ENCODE measurements around the gene TRIM17. TPM values are rescaled to one million over a fixed set of nuclear protein-coding genes. Genes with fewer than 3 reads are reported as not detected.

TRIM17 gene
- total and polyA plus RNA-seq, 2 of the 8 experiments (the other 6 are each of a cell fraction or from before 2014, with no cell fraction given) = 1.1 to 2.2 TPM

DNA sequence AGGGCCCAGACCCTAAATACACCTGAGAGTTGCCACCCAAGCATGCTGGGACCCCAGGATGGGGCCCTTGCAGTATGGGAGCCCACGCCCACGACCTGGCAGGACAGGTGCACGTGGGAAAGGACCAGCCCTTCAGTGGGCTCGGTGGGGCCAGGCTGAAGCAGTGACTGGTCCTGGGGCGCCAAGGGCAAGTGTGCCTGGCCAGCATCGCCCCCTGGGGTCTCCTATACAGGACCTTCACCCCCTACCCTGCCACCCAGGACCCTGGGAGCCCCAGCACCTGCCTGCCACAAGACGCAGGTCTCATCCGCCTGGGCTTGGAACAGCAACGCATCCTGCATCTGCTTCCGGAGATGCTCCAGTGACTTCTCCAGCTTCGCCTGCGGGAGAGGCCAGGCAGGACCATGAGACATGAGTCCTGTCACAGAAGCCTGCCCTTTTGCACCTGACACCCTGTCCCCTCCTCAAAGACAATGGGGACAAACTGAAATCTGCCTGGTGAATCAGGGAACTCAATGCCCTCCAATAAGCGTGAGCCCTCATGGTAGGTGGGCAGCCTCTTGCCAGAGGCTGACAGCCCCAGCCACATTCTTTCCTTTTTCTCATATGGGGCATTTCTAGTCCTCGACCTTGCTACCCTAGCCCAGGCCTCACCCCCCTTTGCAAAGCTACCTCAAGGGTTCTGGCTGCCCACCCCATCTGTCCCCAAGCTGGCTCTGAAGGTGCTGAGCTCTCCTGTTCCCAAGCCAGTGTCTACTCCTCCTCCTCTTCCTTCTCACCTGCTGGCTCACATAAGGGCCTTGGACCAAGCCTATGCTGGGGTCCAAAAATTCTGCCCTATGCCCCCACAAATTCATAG lies 14.7 kb downstream of the TRIM17 start:
- no peak overlapping the region for H3K14ac ChIP-seq (ENCODE audit: insufficient read length)
- H2BK12ac ChIP-seq (ENCODE audit: low read depth, low read length) = no peak overlapping the region
- H3K4me3 ChIP-seq (ENCODE audit: extremely low read depth in 1 of 4, insufficient read depth in 2 of 4, low read depth in 3 of 4, low read length in 4 of 4) = no peak overlapping the region
- H3K27ac ChIP-seq (ENCODE audit: low read depth, low read length) = no peak overlapping the region
- H3K27me3 ChIP-seq (replicated peaks in 1 of 4; ENCODE audit: control insufficient read depth in 3 of 4, extremely low read depth in 1 of 4, insufficient read depth in 3 of 4, low read length in 3 of 4) = no peaks in the 10 kb centered on the region
- H4K8ac ChIP-seq (ENCODE audit: extremely low read depth, insufficient read depth, low read length) = no peak overlapping the region
- H3K18ac ChIP-seq (ENCODE audit: extremely low read depth, low read length) = no peak overlapping the region
- no peak for FAIRE-seq
- no peak overlapping the region for H2AFZ ChIP-seq (ENCODE audit: low read length)
- H3K4ac ChIP-seq (replicated peaks; ENCODE audit: insufficient read length, low read depth, low read length) = no peak overlapping the region
- no peak overlapping the region for H4K5ac ChIP-seq (ENCODE audit: insufficient read length, low read depth, low read length)
- H3K23ac ChIP-seq (ENCODE audit: insufficient read length) = no peak overlapping the region
- no peak overlapping the region for H3K56ac ChIP-seq (replicated peaks; ENCODE audit: insufficient read length, low read depth, low read length)
- H3K79me2 ChIP-seq (ENCODE audit: control insufficient read depth in 1 of 2, insufficient read depth in 2 of 2, low read length in 2 of 2) = peaks cover 8 to 43% of the 10 kb centered on the region in 2 experiments; a peak in 3 of 4 replicates
- H2BK15ac ChIP-seq (ENCODE audit: low read length) = no peak overlapping the region
- POLR2A ChIA-PET (ENCODE audit: partially characterized antibody) = interaction anchor here (0.7 to 2.5 kb wide), 4 partner anchors 8 to 55 kb away, joined by 3 to 6 read pairs (median 4); a partner anchor contains a TSS
- H4K20me1 ChIP-seq (replicated peaks in 1 of 2; ENCODE audit: control insufficient read depth in 1 of 2, insufficient read depth in 2 of 2, low read length in 2 of 2) = peaks cover 19 to 44% of the 10 kb centered on the region in 2 experiments
- H2BK20ac ChIP-seq (ENCODE audit: low read length) = no peak overlapping the region
- H2BK120ac ChIP-seq (replicated peaks; ENCODE audit: low read depth, low read length) = no peak overlapping the region
- H3K23me2 ChIP-seq (ENCODE audit: low read depth, low read length) = peaks cover 10% of the 10 kb centered on the region; the same call in 1 of the 2 replicates
- H3K4me2 ChIP-seq (ENCODE audit: insufficient read depth in 1 of 2, low read depth in 2 of 2, low read length in 2 of 2) = no peak overlapping the region
- peaks cover 3 to 36% (median 15%) of the 10 kb centered on the region in 4 experiments; a peak in 5 of 8 replicates for H3K36me3 ChIP-seq (ENCODE audit: control insufficient read depth in 2 of 4, insufficient read depth in 4 of 4, low read length in 3 of 4)
- H3K79me1 ChIP-seq (ENCODE audit: low read depth, low read length) = peaks cover 25% of the 10 kb centered on the region
- no peak for DNase-seq (ENCODE audit: low read depth in 1 of 2, low spot score in 2 of 2)
- CTCF ChIA-PET (ENCODE audit: partially characterized antibody) = interaction anchor here (0.6 to 4.4 kb wide), 4 partner anchors 7 to 147 kb away, joined by 3 to 21 read pairs (median 3); no protein-coding TSS in a partner anchor
- H2AK5ac ChIP-seq (ENCODE audit: low read depth, low read length) = no peak overlapping the region
- H3K9me3 ChIP-seq (ENCODE audit: insufficient read depth in 2 of 2, low read depth in 1 of 2, low read length in 1 of 2) = no peaks in the 10 kb centered on the region
- peaks cover 0 to 6% (median 1%) of the 10 kb centered on the region in 4 experiments; a peak in 5 of 7 replicates for H3K4me1 ChIP-seq (replicated peaks in 1 of 4; ENCODE audit: control insufficient read depth in 3 of 4, insufficient read depth in 4 of 4, low read length in 3 of 4)
- no peak overlapping the region for H3K9ac ChIP-seq (replicated peaks in 1 of 4; ENCODE audit: extremely low read depth in 1 of 4, low read depth in 3 of 4, low read length in 3 of 4)
- H2BK5ac ChIP-seq (ENCODE audit: low read depth, low read length) = no peak overlapping the region
- no peak overlapping the region for H4K91ac ChIP-seq (replicated peaks; ENCODE audit: insufficient read length, low read length)
- 87% methylated on average over 13 of the region's 14 CpGs; no CpG with 5 or more reads in 1 of the 2 experiments for WGBS, 2 experiments (ENCODE audit: extremely low coverage in 1 of 2, insufficient coverage in 1 of 2, insufficient read length in 1 of 2, insufficient replicate concordance in 2 of 2, low coverage in 1 of 2, low lambda C conversion rate in 2 of 2, missing lambda C conversion rate in 1 of 2)
- TF ChIP-seq CREB1 (IDR thresholded peaks at IDR 0.05) (no peak), NANOG (IDR thresholded peaks at IDR 0.05; ENCODE audit: insufficient read depth, low read depth, low read length, poor library complexity, severe bottlenecking) (no peak), SUZ12 (IDR thresholded peaks at IDR 0.05; ENCODE audit: low read length) (no peak), SIRT6 (IDR thresholded peaks at IDR 0.05; ENCODE audit: low read length) (no peak), GABPA (IDR thresholded peaks at IDR 0.05; ENCODE audit: borderline replicate concordance, insufficient read depth, low read length) (no peak), SP1 (IDR thresholded peaks at IDR 0.05; ENCODE audit: low read depth, low read length) (no peak), ZNF274 (IDR thresholded peaks at IDR 0.05; ENCODE audit: borderline replicate concordance, extremely low read depth, low read length) (no peak), SP2 (IDR thresholded peaks at IDR 0.05; ENCODE audit: low read length) (no peak), RNF2 (IDR thresholded peaks at IDR 0.05; ENCODE audit: borderline replicate concordance, low read depth, low read length, missing control alignments, poor library complexity, severe bottlenecking) (no peak)
- TF ChIP-seq, protein P1, sequence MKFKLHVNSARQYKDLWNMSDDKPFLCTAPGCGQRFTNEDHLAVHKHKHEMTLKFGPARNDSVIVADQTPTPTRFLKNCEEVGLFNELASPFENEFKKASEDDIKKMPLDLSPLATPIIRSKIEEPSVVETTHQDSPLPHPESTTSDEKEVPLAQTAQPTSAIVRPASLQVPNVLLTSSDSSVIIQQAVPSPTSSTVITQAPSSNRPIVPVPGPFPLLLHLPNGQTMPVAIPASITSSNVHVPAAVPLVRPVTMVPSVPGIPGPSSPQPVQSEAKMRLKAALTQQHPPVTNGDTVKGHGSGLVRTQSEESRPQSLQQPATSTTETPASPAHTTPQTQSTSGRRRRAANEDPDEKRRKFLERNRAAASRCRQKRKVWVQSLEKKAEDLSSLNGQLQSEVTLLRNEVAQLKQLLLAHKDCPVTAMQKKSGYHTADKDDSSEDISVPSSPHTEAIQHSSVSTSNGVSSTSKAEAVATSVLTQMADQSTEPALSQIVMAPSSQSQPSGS (IDR thresholded peaks at IDR 0.05; ENCODE audit: low read length) = no peak
